Astrocyte (in vitro differentiated cells and primary cell): ENCODE measurements around the gene ZNF407. TPM values are rescaled to one million over a fixed set of nuclear protein-coding genes. Genes with fewer than 3 reads are reported as not detected.

Source experiments
- DNase-seq: peaks from one replicate; pipeline ENCODE4 v3.0.0-alpha.2; 2010; ENCODE audit warnings: low read depth
- FAIRE-seq: peaks from 2 replicates; lab custom pipeline; 2011; peaks lifted over from hg19 to GRCh38; lab: Jason Lieb, UNC
- H2AFZ ChIP-seq: 2 replicates; pipeline ENCODE4 v1.6.0; 2012; ENCODE audit warnings: low read depth, low read length, inconsistent platforms
- H3K27ac ChIP-seq: 2 replicates; pipeline ENCODE4 v1.5.1; 2011; ENCODE audit warnings: low read depth, low read length, inconsistent platforms
- H3K27me3 ChIP-seq: 2 replicates; pipeline ENCODE4 v1.6.0; 2011; ENCODE audit warnings: low read length, inconsistent platforms; ENCODE audit not compliant: insufficient read depth
- H3K36me3 ChIP-seq: 2 replicates; pipeline ENCODE4 v1.5.1; 2011; ENCODE audit warnings: low read length, inconsistent platforms; ENCODE audit not compliant: insufficient read depth
- H3K4me1 ChIP-seq: 2 replicates; pipeline ENCODE4 v1.5.1; 2011; ENCODE audit warnings: low read length, inconsistent platforms; ENCODE audit not compliant: insufficient read depth
- H3K4me2 ChIP-seq: 2 replicates; pipeline ENCODE4 v1.6.0; 2012; ENCODE audit warnings: low read length, inconsistent platforms
- H3K4me3 ChIP-seq: 2 replicates; pipeline ENCODE4 v1.5.1; 2011; ENCODE audit warnings: low read depth, mild to moderate bottlenecking, low read length, inconsistent platforms; ENCODE audit not compliant: insufficient read depth
- H3K79me2 ChIP-seq: 2 replicates; pipeline ENCODE4 v1.6.0; 2012; ENCODE audit warnings: mild to moderate bottlenecking, low read length, inconsistent platforms; ENCODE audit not compliant: insufficient read depth
- H3K9ac ChIP-seq: 2 replicates; pipeline ENCODE4 v1.6.0; 2012; ENCODE audit warnings: mild to moderate bottlenecking, low read length, inconsistent platforms
- H3K9me3 ChIP-seq: 2 replicates; pipeline ENCODE4 v1.5.1; 2012; ENCODE audit warnings: low read depth, mild to moderate bottlenecking, low read length, inconsistent platforms; ENCODE audit not compliant: insufficient read depth
- H4K20me1 ChIP-seq: 2 replicates; pipeline ENCODE4 v1.6.0; 2012; ENCODE audit warnings: low read length, inconsistent platforms; ENCODE audit not compliant: insufficient read depth
- H3K27ac Mint-ChIP-seq: one replicate; pipeline ENCODE4 v1.8.0; 2021; ENCODE audit warnings: mild to moderate bottlenecking, mixed read lengths; ENCODE audit not compliant: unreplicated experiment
- H3K27me3 Mint-ChIP-seq: one replicate; pipeline ENCODE4 v1.8.0; 2021; ENCODE audit warnings: low read depth, mixed read lengths; ENCODE audit not compliant: unreplicated experiment
- H3K36me3 Mint-ChIP-seq: one replicate; pipeline ENCODE4 v1.8.0; 2021; ENCODE audit warnings: low read depth, mixed read lengths; ENCODE audit not compliant: unreplicated experiment
- H3K4me1 Mint-ChIP-seq: one replicate; pipeline ENCODE4 v1.8.0; 2021; ENCODE audit warnings: low read depth, mixed read lengths; ENCODE audit not compliant: unreplicated experiment
- H3K4me3 Mint-ChIP-seq: one replicate; pipeline ENCODE4 v1.8.0; 2021; ENCODE audit warnings: mild to moderate bottlenecking, moderate library complexity, mixed read lengths; ENCODE audit not compliant: unreplicated experiment
- H3K9me3 Mint-ChIP-seq: one replicate; pipeline ENCODE4 v1.8.0; 2021; ENCODE audit warnings: mild to moderate bottlenecking, mixed read lengths; ENCODE audit not compliant: unreplicated experiment
- EZH2 ChIP-seq: IDR thresholded peaks from 2 replicates; pipeline ENCODE4 v1.6.1; 2012; ENCODE audit warnings: mild to moderate bottlenecking, low read length, inconsistent platforms; ENCODE audit not compliant: insufficient read depth
- total RNA-seq: library from RNA; stranded (reverse); gene quantifications from 2 replicates; pipeline ENCODE4 v1.2.1, GENCODE V29; 2021
- TF ChIP-seq, protein P1 (sequence below): IDR thresholded peaks from 2 replicates; pipeline ENCODE4 v1.5.1; 2011; ENCODE audit warnings: low read depth, mild to moderate bottlenecking, inconsistent platforms, low read length, moderate library complexity; ENCODE audit not compliant: insufficient read depth

The ZNF407 gene
- total RNA-seq, 1 donor from 2014 or later, result 13.8 TPM

GRCh38 chr18:74826572-74826971, 228.9 kb downstream of the ZNF407 start:
- no peak overlapping the region for H2AFZ ChIP-seq
- H3K9me3 ChIP-seq, result no peaks in the 10 kb centered on the region
- no peaks in the 10 kb centered on the region for H3K27me3 ChIP-seq
- Mint-ChIP-seq H3K36me3 (peaks cover 9% of the 10 kb centered on the region), H3K27ac (no peak overlapping the region), H3K4me1 (no peaks in the 10 kb centered on the region), H3K4me3 (no peak overlapping the region), H3K27me3 (no peaks in the 10 kb centered on the region), H3K9me3 (peaks cover 2% of the 10 kb centered on the region)
- H3K27ac ChIP-seq, result no peak overlapping the region
- H3K4me1 ChIP-seq, result no peaks in the 10 kb centered on the region
- H3K4me2 ChIP-seq, result no peak overlapping the region
- H3K4me3 ChIP-seq, result no peak overlapping the region
- DNase-seq (no peak), FAIRE-seq (no peak)
- no peak for TF ChIP-seq EZH2
- TF ChIP-seq, protein P1, sequence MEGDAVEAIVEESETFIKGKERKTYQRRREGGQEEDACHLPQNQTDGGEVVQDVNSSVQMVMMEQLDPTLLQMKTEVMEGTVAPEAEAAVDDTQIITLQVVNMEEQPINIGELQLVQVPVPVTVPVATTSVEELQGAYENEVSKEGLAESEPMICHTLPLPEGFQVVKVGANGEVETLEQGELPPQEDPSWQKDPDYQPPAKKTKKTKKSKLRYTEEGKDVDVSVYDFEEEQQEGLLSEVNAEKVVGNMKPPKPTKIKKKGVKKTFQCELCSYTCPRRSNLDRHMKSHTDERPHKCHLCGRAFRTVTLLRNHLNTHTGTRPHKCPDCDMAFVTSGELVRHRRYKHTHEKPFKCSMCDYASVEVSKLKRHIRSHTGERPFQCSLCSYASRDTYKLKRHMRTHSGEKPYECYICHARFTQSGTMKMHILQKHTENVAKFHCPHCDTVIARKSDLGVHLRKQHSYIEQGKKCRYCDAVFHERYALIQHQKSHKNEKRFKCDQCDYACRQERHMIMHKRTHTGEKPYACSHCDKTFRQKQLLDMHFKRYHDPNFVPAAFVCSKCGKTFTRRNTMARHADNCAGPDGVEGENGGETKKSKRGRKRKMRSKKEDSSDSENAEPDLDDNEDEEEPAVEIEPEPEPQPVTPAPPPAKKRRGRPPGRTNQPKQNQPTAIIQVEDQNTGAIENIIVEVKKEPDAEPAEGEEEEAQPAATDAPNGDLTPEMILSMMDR, result no peak
- no peaks in the 10 kb centered on the region for H3K79me2 ChIP-seq
- no peaks in the 10 kb centered on the region for H4K20me1 ChIP-seq
- H3K36me3 ChIP-seq, result no peaks in the 10 kb centered on the region
- H3K9ac ChIP-seq, result no peak overlapping the region

GRCh38 chr18:74828200-74828599, 230.5 kb downstream of the ZNF407 start:
- Histone ChIP-seq H3K4me2 (no peak overlapping the region), H3K4me1 (no peaks in the 10 kb centered on the region), H3K36me3 (no peaks in the 10 kb centered on the region), H3K9ac (no peak overlapping the region), H3K27me3 (no peaks in the 10 kb centered on the region), H4K20me1 (no peaks in the 10 kb centered on the region), H3K79me2 (no peaks in the 10 kb centered on the region), H2AFZ (no peak overlapping the region), H3K4me3 (no peak overlapping the region), H3K9me3 (no peaks in the 10 kb centered on the region), H3K27ac (no peak overlapping the region)
- FAIRE-seq (no peak), DNase-seq (no peak)
- no peaks in the 10 kb centered on the region for H3K27me3 Mint-ChIP-seq
- H3K36me3 Mint-ChIP-seq, result peaks cover 5% of the 10 kb centered on the region
- H3K27ac Mint-ChIP-seq, result no peak overlapping the region
- no peaks in the 10 kb centered on the region for H3K9me3 Mint-ChIP-seq
- H3K4me1 Mint-ChIP-seq, result peaks cover 2% of the 10 kb centered on the region
- no peak overlapping the region for H3K4me3 Mint-ChIP-seq
- no peak for TF ChIP-seq EZH2
- TF ChIP-seq, protein P1, result no peak

DNA sequence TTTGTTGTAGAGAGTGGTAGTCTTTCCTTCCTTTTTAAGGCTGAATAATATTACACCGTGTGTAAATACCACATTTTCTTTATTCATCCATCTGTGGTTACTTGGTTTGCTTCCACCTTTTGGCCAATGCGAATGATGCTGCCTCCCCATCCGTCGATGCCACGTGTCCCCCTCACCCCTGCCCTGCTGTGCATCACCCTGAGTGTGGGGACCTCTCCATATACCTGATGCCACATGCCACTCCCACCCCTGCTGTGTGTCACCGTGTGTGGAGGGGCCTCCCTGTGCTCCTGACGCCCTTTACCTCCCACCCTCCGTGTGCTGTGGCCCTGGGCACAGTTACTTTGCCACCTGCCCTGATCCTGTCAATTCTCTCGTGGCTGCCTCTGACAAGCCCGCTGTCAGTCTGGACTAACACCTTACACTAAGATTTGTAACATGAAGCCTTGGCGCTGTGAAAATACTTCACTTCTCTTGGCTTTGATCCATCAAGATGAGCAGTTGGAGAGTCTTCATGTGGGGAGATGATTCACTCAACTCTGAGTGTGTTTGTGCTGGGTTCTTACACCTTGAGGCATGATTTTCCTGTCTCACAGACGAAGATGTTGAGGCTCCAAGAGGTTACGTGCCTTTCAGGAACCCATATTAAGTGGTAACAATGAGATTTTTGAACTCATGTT, 234.0 kb downstream of the ZNF407 start:
- H3K4me1 Mint-ChIP-seq, result peaks cover 24% of the 10 kb centered on the region
- Histone ChIP-seq H2AFZ (no peak overlapping the region), H3K79me2 (no peaks in the 10 kb centered on the region), H3K27me3 (no peaks in the 10 kb centered on the region), H3K4me3 (no peak overlapping the region), H3K27ac (no peak overlapping the region), H3K4me1 (peaks cover 7% of the 10 kb centered on the region), H3K9me3 (no peaks in the 10 kb centered on the region), H3K4me2 (no peak overlapping the region), H3K9ac (no peak overlapping the region), H4K20me1 (no peaks in the 10 kb centered on the region), H3K36me3 (no peaks in the 10 kb centered on the region)
- H3K27me3 Mint-ChIP-seq, result no peaks in the 10 kb centered on the region
- no peak overlapping the region for H3K4me3 Mint-ChIP-seq
- TF ChIP-seq, protein P1, result no peak
- no peak for TF ChIP-seq EZH2
- H3K36me3 Mint-ChIP-seq, result peaks cover 2% of the 10 kb centered on the region
- H3K27ac Mint-ChIP-seq, result peak overlapping the region; percentile 5
- FAIRE-seq, result no peak
- H3K9me3 Mint-ChIP-seq, result no peaks in the 10 kb centered on the region
- DNase-seq, result peak; percentile 12
